Naive B cell (primary cell): Measurements from ENCODE around the gene STX19. TPM values are rescaled to one million over a fixed set of nuclear protein-coding genes. Genes with fewer than 3 reads are reported as not detected.
A peak's percentile ranks its signal among the peaks of the same experiment; 100 is the strongest.

Source experiments
- ATAC-seq, 2 donors: fragments of 150-1000 bp; cut with Tn5 transposase; 2 replicates each; pipeline ENCODE4 v1.10.0; 2021; ENCODE audit warnings: low read depth in 2 of 2, mild to moderate bottlenecking in 2 of 2, moderate library complexity in 2 of 2
- DNase-seq: peaks from one replicate; pipeline ENCODE4 v3.0.0; 2022
- H3K27ac Mint-ChIP-seq, 6 donors: one replicate each; pipeline ENCODE4 v1.8.0; 2020 to 2022; ENCODE audit warnings: mild to moderate bottlenecking in 6 of 6, mixed read lengths in 6 of 6, moderate library complexity in 5 of 6, inconsistent platforms in 2 of 6
- H3K27me3 Mint-ChIP-seq, 3 donors: one replicate each; pipeline ENCODE4 v1.8.0; 2021 to 2022; ENCODE audit warnings: mixed read lengths in 3 of 3, mild to moderate bottlenecking in 1 of 3
- H3K36me3 Mint-ChIP-seq, 2 donors: one replicate each; pipeline ENCODE4 v1.8.0; 2020 to 2022; ENCODE audit warnings: mixed read lengths in 2 of 2, inconsistent platforms in 1 of 2, mild to moderate bottlenecking in 1 of 2
- H3K4me1 Mint-ChIP-seq, 3 donors: one replicate each; pipeline ENCODE4 v1.8.0; 2020 to 2022; ENCODE audit warnings: mixed read lengths in 3 of 3, inconsistent platforms in 1 of 3, mild to moderate bottlenecking in 1 of 3, moderate library complexity in 1 of 3
- H3K4me3 Mint-ChIP-seq, 8 donors: one replicate each; pipeline ENCODE4 v1.8.0; 2020 to 2022; ENCODE audit warnings: mild to moderate bottlenecking in 8 of 8, mixed read lengths in 8 of 8, moderate library complexity in 8 of 8, inconsistent platforms in 2 of 8
- H3K9me3 Mint-ChIP-seq, 7 donors: one replicate each; pipeline ENCODE4 v1.8.0; 2020 to 2022; ENCODE audit warnings: mixed read lengths in 7 of 7, mild to moderate bottlenecking in 5 of 7, inconsistent platforms in 2 of 7, moderate library complexity in 1 of 7
- polyA plus RNA-seq, 6 donors: library from polyadenylated mRNA; unstranded; fragments of 300-500 nt; fragmentation: Illumina TruSeq; gene quantifications; one replicate each; pipeline ENCODE4 v1.2.3, GENCODE V29; 2021; ENCODE audit warnings: low read depth in 6 of 6

Gene STX19
- polyA plus RNA-seq, 6 donors from 2014 or later, result not detected

GRCh38 chr3:94012185-94012584 is 16.2 kb downstream of the STX19 start:
- ATAC-seq, result no peak
- Mint-ChIP-seq H3K9me3 (no peaks in the 10 kb centered on the region), H3K4me1 (peaks cover 0 to 8% (median 5%) of the 10 kb centered on the region in 3 donors), H3K27ac (peak overlapping the region in 1 of 6 donors; percentile 36), H3K36me3 (no peaks in the 10 kb centered on the region), H3K4me3 (no peak overlapping the region), H3K27me3 (no peaks in the 10 kb centered on the region)
- no peak for DNase-seq

GRCh38 chr3:94011233-94011711 is 17.1 kb downstream of the STX19 start:
- Mint-ChIP-seq H3K27ac (peak overlapping the region in 3 of 6 donors; percentile 2 to 23 (median 21)), H3K9me3 (no peaks in the 10 kb centered on the region), H3K4me1 (peaks cover 0 to 8% (median 5%) of the 10 kb centered on the region in 3 donors), H3K4me3 (no peak overlapping the region), H3K27me3 (no peaks in the 10 kb centered on the region), H3K36me3 (no peaks in the 10 kb centered on the region)
- DNase-seq, result no peak
- ATAC-seq, result no peak

GRCh38 chr3:94009608-94010007 is 18.8 kb downstream of the STX19 start:
- no peak overlapping the region for H3K4me3 Mint-ChIP-seq
- no peaks in the 10 kb centered on the region for H3K27me3 Mint-ChIP-seq
- peaks cover 0 to 2% (median 0%) of the 10 kb centered on the region in 3 donors for H3K4me1 Mint-ChIP-seq
- ATAC-seq (no peak), DNase-seq (no peak)
- H3K27ac Mint-ChIP-seq, result no peak overlapping the region
- H3K9me3 Mint-ChIP-seq, result no peaks in the 10 kb centered on the region
- H3K36me3 Mint-ChIP-seq, result no peaks in the 10 kb centered on the region

GRCh38 chr3:94008253-94008652 is 20.1 kb downstream of the STX19 start:
- Mint-ChIP-seq H3K36me3 (no peaks in the 10 kb centered on the region), H3K4me3 (no peak overlapping the region), H3K4me1 (peaks cover 0 to 5% (median 5%) of the 10 kb centered on the region in 3 donors), H3K27me3 (no peaks in the 10 kb centered on the region), H3K27ac (no peak overlapping the region), H3K9me3 (no peaks in the 10 kb centered on the region)
- no peak for ATAC-seq
- DNase-seq, result no peak

DNA sequence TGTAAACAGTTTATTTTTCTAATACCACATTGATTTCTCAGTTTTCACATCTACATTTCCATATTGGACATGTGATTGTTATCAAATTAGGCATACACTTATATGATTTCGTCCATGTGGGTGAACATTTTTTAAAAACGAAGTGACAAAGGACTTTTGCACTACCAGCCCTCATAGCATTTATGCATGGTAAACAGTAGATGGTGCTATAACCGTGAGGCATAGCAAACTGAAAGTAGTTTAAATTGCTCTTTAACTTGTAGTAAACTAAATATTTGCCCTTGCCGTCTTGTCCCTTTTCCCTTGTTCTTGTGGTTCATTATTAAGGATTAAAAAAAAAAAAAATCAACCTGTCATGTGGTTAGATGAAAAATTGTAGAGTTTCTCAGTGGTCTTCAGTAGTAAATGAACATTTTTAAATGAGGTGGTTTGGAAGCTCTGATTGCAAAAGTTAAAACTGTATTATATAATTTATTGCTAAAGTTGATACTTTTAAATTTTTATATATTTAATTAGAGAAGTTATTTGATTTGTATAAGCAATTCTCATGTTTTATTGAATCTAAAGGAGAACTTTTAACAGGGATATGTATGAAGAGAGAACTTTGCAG is 24.0 kb downstream of the STX19 start:
- peak overlapping the region in 6 of 8 donors; percentile 11 to 81 (median 58) for H3K4me3 Mint-ChIP-seq
- DNase-seq, result peak; percentile 41
- peaks cover 0 to 5% (median 5%) of the 10 kb centered on the region in 3 donors for H3K4me1 Mint-ChIP-seq
- H3K27ac Mint-ChIP-seq, result peak overlapping the region in 1 of 6 donors; percentile 88
- no peaks in the 10 kb centered on the region for H3K9me3 Mint-ChIP-seq
- no peaks in the 10 kb centered on the region for H3K36me3 Mint-ChIP-seq
- H3K27me3 Mint-ChIP-seq, result no peaks in the 10 kb centered on the region
- ATAC-seq, result peak; percentile 61 to 66

GRCh38 chr3:94001827-94002495 is 26.4 kb downstream of the STX19 start:
- peak overlapping the region in 2 of 6 donors; percentile 16 to 35 for H3K27ac Mint-ChIP-seq
- H3K4me3 Mint-ChIP-seq, result no peak overlapping the region
- DNase-seq (no peak), ATAC-seq (no peak)
- H3K4me1 Mint-ChIP-seq, result peaks cover 0 to 5% (median 5%) of the 10 kb centered on the region in 3 donors
- H3K9me3 Mint-ChIP-seq, result no peaks in the 10 kb centered on the region
- no peaks in the 10 kb centered on the region for H3K27me3 Mint-ChIP-seq
- peaks cover 2 to 4% of the 10 kb centered on the region in 2 donors for H3K36me3 Mint-ChIP-seq

DNA sequence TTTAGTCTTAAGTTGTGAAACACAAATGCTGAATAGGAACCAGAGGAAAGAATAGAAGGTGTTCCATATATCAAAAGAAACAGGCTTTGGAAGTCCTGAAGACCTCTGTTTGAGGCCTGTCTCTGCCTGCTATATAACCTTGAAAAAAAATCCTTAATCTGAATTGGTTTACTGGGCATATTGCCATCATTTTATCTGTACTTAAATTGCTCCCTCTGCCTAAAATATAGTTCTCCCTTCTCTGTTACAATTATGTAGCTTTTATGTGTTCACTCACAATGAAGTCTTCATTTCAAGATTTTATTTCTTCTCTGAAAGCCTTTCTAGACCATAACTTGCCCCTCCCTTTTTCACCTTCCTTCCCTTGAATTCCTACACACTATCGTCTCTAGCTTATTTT is 27.2 kb downstream of the STX19 start:
- H3K4me3 Mint-ChIP-seq, result no peak overlapping the region
- H3K27me3 Mint-ChIP-seq, result no peaks in the 10 kb centered on the region
- H3K27ac Mint-ChIP-seq, result peak overlapping the region in 1 of 6 donors; percentile 43
- DNase-seq (no peak), ATAC-seq (no peak)
- H3K36me3 Mint-ChIP-seq, result peaks cover 7% of the 10 kb centered on the region in 2 donors
- H3K9me3 Mint-ChIP-seq, result no peaks in the 10 kb centered on the region
- peaks cover 3 to 5% (median 5%) of the 10 kb centered on the region in 3 donors for H3K4me1 Mint-ChIP-seq

DNA sequence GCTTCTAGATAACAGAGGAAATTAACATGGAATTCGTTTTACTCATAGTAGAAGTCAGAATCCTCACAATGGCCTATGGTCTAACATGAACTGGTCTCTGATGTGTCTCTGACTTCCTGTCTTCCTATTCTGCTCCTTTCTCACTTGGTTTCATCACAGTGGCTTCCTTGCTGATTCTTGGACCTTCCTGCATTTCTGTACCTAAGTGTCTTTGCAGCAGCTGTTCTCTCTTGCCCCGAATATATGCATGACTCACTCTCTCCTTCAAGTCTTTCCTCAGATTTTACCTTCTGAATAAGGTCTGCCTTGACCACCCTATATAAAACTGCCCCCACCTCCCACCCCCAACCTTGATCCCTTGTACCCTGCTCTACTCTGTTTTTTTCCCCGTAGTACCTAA is 34.3 kb downstream of the STX19 start:
- no peak overlapping the region for H3K27ac Mint-ChIP-seq
- H3K4me3 Mint-ChIP-seq, result no peak overlapping the region
- H3K9me3 Mint-ChIP-seq, result no peaks in the 10 kb centered on the region
- H3K36me3 Mint-ChIP-seq, result peaks cover 7% of the 10 kb centered on the region in 2 donors
- no peaks in the 10 kb centered on the region for H3K27me3 Mint-ChIP-seq
- ATAC-seq, result no peak
- peaks cover 0 to 8% (median 0%) of the 10 kb centered on the region in 3 donors for H3K4me1 Mint-ChIP-seq
- DNase-seq, result no peak

- Mint-ChIP-seq H3K4me1 (peaks cover 0 to 8% (median 0%) of the 10 kb centered on the region in 3 donors), H3K4me3 (no peak overlapping the region), H3K27me3 (no peaks in the 10 kb centered on the region), H3K27ac (no peak overlapping the region), H3K36me3 (peaks cover 5 to 7% of the 10 kb centered on the region in 2 donors), H3K9me3 (no peaks in the 10 kb centered on the region)
- no peak for DNase-seq
- ATAC-seq, result no peak
Observed at GRCh38 chr3:93992207-93992606, 36.2 kb downstream of the STX19 start.

- Mint-ChIP-seq H3K4me3 (no peak overlapping the region), H3K27me3 (no peaks in the 10 kb centered on the region), H3K36me3 (peaks cover 0 to 2% of the 10 kb centered on the region in 2 donors), H3K27ac (no peak overlapping the region), H3K9me3 (no peaks in the 10 kb centered on the region), H3K4me1 (peaks cover 0 to 5% (median 0%) of the 10 kb centered on the region in 3 donors)
- ATAC-seq (no peak), DNase-seq (no peak)
Observed at GRCh38 chr3:93991631-93992030, 36.8 kb downstream of the STX19 start.

DNA sequence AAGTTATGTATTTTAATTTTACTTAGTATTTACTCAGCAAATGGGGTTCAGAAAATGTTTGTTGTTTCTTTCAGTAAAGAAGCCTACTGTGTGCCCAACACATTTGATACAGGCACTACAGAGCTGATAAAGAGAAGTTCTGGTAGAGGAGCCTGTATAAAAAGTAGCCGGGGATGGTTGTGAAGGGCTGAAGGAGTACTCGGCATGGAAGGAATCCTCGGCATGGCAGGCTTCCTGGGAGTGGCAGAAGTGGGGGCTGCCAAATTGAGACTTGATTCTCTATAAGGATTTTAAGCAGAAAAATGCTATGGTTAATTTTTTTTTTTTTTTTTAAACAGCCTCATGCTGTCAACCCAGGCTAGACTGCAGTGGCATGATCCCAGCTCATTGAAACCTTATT is 39.2 kb downstream of the STX19 start:
- H3K9me3 Mint-ChIP-seq, result no peaks in the 10 kb centered on the region
- H3K4me1 Mint-ChIP-seq, result peaks cover 0 to 7% (median 0%) of the 10 kb centered on the region in 3 donors
- no peak overlapping the region for H3K4me3 Mint-ChIP-seq
- no peak for ATAC-seq
- no peaks in the 10 kb centered on the region for H3K27me3 Mint-ChIP-seq
- no peaks in the 10 kb centered on the region for H3K36me3 Mint-ChIP-seq
- H3K27ac Mint-ChIP-seq, result peak overlapping the region in 2 of 6 donors; percentile 43 to 58
- DNase-seq, result no peak

GRCh38 chr3:93988764-93989163 is 39.6 kb downstream of the STX19 start:
- Mint-ChIP-seq H3K27me3 (no peaks in the 10 kb centered on the region), H3K27ac (no peak overlapping the region), H3K9me3 (no peaks in the 10 kb centered on the region), H3K4me3 (no peak overlapping the region), H3K36me3 (no peaks in the 10 kb centered on the region), H3K4me1 (peaks cover 0 to 4% (median 0%) of the 10 kb centered on the region in 3 donors)
- no peak for DNase-seq
- no peak for ATAC-seq

DNA sequence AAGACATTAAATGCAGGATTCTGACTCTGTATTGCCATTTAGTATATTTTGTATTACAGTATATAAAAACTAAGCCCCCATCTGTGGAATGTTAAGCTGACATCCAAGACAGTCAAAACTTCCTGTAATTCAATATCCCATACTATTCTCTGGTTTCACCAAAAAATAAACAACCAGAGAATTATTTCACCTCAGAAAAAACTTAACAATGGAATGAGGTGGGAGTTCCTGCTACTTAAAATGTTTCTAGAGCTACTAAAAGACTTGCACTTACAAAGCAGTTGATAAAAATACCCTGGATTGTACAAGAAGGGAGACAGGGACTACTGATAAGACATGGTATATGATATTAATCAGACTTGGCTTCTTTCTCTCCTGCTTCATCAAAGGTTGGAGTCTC is 40.1 kb downstream of the STX19 start:
- Mint-ChIP-seq H3K4me1 (peaks cover 0 to 4% (median 0%) of the 10 kb centered on the region in 3 donors), H3K27me3 (no peaks in the 10 kb centered on the region), H3K4me3 (no peak overlapping the region), H3K9me3 (no peaks in the 10 kb centered on the region), H3K36me3 (no peaks in the 10 kb centered on the region), H3K27ac (no peak overlapping the region)
- DNase-seq, result no peak
- no peak for ATAC-seq

GRCh38 chr3:93984618-93985017 is 43.8 kb downstream of the STX19 start:
- DNase-seq (no peak), ATAC-seq (no peak)
- H3K36me3 Mint-ChIP-seq, result no peaks in the 10 kb centered on the region
- H3K27ac Mint-ChIP-seq, result no peak overlapping the region
- no peaks in the 10 kb centered on the region for H3K9me3 Mint-ChIP-seq
- H3K27me3 Mint-ChIP-seq, result no peaks in the 10 kb centered on the region
- no peak overlapping the region for H3K4me3 Mint-ChIP-seq
- peaks cover 7 to 15% (median 7%) of the 10 kb centered on the region in 3 donors for H3K4me1 Mint-ChIP-seq
